GM21367 (cell line): ENCODE results near the gene MAP7D3.
"Not testable (repeated sequence)": the region's sequence is repeated elsewhere in the genome, so short reads cannot be mapped to it uniquely, and the experiment has no call there.

Experiments used
- ATAC-seq: cut with Tn5 transposase; IDR thresholded peaks from one replicate; pipeline ENCODE4 v1.9.1; 2021; ENCODE audit not compliant: unreplicated experiment

MAP7D3 gene

GRCh38 chrX:136256026-136256425 is 4.8 kb upstream of the MAP7D3 start:
- ATAC-seq, result no peak

DNA sequence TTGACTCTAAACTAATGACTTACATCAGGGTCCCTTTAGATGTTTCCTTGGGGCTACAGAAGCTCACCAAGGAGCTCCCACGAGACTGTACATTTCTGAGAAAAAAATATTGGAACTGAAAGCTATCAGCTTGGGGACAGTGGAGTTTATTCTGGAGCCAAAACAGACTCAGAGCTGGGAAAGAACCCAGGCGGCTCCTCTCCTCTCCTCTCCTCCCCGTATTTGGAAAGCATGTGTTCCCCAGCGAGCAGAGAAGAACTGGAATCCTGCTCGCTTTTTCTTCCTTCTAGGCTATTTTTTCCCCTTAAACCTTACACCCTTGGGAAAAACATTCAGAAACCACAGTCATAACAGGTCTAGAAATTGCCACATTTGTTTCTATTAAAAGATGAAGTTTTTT is 4.3 kb upstream of the MAP7D3 start:
- no peak for ATAC-seq

DNA sequence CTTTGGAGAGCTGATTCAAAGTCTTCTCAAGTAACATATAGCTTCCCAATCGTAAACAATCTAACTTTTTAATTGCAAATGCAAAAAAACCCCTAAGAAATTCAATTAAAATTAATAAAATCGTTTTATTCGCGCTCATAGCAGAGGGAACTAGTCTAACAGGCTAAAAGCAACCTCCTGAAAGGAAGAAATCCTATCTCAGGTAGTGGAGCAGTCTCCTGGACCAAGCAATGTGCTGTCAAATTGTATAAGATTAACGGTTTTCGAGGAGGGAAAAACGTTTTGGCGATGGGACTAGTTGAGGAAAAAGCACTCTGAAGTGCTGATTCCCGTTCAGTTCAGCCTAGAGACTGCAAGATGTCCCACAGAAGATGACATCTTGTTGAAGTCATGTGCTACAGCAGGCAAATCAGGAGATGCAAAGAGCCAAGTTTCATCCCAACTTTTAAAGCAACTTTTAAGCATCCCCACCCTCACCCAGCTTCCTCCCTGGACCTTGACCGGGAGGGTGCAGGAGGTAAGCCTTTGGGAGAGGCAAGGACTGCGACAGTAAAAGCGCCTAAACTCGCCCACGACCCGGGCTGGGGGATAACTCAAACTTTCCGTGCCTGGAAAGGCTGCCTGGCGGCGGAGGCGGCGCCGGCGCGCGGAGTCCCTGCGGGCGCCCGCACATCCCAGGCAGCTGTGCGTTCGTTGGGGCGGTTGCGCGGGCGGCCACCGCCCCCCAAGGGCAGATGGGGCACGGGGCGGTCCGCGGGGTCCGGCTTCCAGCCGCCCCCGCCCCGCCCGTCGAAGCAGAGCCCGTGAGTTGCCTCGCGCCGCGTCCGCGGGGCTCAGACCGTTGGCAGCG is 784 bp downstream of the MAP7D3 start:
- peak; percentile 27 for ATAC-seq

- no peak for ATAC-seq
Observed at GRCh38 chrX:136246201-136246600, 5.0 kb downstream of the MAP7D3 start.

DNA sequence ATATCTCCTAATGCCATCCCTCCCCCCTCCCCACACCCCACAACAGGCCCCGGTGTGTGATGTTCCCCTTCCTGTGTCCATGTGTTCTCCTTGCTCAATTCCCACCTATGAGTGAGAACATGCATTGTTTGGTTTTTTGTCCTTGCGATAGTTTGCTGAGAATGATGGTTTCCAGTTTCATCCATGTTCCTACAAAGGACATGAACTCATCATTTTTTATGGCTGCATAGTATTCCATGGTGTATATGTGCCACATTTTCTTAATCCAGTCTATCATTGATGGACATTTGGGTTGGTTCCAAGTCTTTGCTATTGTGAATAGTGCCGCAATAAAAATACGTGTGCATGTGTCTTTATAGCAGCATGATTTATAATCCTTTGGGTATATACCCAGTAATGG is 13.4 kb downstream of the MAP7D3 start:
- ATAC-seq, result not testable (repeated sequence)

DNA sequence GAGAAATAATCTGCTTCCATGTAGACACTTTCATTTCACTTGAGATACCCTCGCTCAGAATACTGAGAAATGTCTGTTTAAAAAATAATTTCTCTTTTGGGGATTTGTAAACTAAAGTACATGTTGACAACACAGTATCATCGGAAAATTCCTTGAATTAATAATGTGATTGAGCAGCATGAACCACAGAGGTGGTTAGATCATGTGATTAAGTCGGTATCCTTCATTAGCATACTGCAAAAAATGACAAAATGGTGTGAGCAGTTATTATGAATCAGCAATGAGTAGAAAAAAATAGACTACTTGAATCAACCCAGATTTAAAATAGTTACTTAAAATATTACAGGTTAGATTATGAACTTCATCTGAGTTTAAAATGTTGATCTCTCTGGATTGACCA is 14.1 kb downstream of the MAP7D3 start:
- no peak for ATAC-seq

DNA sequence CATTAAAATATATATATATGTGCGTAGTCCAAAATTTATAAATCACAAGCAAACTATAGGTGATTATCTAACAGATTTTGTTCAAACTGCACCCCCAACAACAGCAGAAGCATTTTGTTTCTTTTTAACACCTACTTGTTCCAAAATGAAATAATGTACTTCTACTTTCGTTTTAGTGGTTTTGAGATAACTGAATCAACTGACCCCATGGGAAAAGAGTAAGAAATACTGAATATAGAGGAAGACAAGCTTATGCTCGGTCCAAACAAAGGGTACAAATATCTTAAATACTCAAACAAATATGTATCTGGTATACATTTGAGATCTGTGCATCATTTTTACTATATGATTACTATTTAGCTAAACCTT is 22.4 kb downstream of the MAP7D3 start:
- ATAC-seq, result no peak

DNA sequence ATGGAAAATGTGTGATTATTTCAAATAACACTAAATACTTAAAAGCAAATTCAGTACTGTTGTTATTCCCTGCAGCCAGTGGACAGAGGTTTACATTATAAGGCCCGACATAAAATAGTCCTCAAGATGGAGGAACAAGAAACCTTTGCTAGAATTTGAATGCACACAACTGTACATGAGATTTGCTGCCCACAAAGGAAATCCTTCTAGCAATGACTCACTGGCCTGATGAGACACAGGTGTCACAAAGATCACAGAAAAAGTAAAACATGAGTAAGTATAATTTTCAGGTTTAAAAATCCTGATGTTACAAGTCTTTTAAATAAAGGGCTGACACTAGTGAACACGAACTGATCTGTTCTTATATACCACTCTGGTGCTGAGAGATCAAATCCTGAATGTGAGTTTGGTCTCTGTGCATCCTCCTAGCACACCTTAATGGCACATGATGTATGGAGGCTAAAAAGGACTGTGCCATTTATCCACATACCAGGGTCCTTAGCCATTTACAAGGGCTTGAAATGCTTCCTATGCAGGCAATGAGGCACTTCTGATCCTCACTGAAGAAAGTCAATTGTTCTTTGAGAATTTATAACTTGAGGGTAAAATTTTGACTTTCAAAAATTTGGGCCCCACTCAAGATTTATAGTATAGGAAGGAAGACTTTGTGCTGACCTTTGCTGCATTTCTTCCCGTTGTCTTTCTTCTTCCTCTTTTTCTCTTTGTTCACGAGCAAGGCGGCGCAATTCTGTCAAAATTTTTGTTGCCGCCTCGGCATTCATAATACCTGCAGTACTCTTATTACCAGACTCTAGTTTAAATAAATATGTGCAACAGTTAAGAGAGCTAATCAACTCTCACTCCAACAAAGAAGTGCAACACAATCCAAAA is 23.0 kb downstream of the MAP7D3 start:
- no peak for ATAC-seq

DNA sequence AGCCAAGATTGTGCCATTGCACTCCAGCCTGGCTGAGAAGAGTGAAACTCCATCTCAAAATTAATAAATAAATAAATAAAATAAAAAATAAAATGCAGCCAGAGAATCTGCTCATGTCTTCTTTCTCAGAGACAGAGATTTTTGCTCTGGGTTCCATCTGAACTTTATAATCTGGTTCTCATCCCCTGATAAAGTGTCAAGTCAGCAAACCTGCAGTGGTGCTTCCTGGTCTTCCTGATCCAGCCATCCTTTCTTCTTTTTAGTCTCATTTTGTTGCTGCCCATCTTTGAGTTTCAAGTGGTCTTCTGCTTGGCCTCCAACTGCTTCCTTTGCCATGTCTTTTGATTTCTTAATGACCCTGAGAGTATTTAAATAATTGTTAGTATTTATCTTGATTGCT is 24.1 kb downstream of the MAP7D3 start:
- no peak for ATAC-seq

DNA sequence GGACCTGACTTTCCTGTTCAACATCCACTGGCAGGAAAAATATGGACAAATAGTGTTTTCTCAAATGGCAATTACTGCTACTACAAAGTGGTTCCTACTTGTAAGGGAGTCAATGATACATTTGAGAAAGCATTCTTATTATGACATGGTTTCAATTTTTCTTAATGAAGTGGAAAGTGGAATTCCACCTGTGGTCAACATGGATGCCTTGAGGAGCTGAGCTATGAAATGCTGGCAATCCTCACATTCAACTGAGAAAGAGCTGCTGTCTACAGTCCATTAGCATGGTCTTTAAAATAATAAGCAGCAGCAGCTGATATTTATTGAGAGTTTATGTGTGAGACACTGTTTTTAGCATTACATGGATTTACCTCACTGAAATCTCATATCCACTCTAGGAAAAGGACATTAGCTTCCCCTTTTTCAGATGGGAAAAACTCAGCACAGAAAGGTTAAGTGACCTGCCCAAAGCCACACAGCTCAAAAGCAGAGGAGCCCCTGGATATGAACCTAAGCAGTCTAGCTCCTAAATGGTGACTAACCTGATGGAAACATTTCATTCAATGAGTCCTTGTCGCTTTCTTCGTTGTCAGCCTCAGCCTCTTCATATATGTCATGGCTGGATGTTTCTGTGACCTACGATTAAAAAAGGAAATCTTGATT is 29.2 kb downstream of the MAP7D3 start:
- ATAC-seq, result no peak

DNA sequence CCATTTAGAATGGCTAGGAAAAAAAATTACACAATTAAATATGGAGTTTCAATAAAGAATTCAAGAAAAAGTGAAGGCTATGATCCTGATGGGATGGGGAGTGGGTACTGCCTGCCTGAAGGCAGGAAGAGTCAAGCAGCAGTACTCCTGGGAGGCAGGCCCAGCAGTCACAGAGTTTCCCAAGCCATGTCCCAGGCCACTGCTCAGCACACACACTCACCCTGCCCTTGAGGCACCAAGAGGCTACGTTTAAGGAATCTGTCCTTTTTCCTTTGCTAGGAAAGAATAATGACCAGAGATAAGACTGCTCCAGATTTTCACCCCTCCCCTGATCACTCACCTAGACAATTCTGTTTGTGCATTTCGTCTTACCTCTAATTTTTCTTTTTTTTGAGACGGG is 30.2 kb downstream of the MAP7D3 start:
- ATAC-seq, result no peak

DNA sequence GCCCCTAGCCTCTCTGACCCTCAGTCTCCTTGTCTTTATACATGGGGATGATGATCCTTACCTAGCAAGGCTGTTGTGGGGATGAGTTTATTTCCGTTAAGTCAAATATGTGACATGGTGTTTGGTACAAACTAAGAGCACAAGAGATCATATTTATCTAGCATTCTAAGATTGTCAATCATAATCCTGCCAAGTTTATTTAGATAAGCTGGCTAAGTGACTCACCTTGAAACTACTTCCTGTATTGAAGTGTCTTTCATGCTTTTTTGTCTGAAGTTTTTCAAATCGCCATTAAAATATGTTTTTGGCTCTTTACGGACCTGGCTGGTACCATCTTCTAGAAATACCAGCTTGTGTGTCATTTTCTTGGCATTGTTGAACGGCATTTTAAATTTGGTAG is 30.7 kb downstream of the MAP7D3 start:
- no peak for ATAC-seq

GRCh38 chrX:136219893-136220292 is 31.3 kb downstream of the MAP7D3 start:
- no peak for ATAC-seq

- no peak for ATAC-seq
Observed at GRCh38 chrX:136215559-136215958, 35.6 kb downstream of the MAP7D3 start.

- no peak for ATAC-seq
Observed at GRCh38 chrX:136214551-136214950, 36.6 kb downstream of the MAP7D3 start.

GRCh38 chrX:136212557-136213111 is 38.6 kb downstream of the MAP7D3 start:
- ATAC-seq, result no peak

GRCh38 chrX:136211766-136212556 is 39.2 kb downstream of the MAP7D3 start:
- no peak for ATAC-seq

DNA sequence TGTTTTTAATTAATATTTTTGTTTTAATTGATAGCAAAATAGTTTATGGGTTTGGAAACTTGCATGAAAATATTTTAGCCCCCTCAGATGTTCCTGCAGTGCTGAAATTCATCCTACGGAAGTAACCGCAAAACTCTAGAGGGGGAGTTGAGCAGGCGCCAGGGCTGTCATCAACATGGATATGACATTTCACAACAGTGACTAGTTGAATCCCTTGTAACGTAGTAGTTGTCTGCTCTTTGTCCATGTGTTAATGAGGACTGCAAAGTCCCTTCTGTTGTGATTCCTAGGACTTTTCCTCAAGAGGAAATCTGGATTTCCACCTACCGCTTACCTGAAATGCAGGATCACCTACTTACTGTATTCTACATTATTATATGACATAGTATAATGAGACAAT is 40.4 kb downstream of the MAP7D3 start:
- no peak for ATAC-seq

DNA sequence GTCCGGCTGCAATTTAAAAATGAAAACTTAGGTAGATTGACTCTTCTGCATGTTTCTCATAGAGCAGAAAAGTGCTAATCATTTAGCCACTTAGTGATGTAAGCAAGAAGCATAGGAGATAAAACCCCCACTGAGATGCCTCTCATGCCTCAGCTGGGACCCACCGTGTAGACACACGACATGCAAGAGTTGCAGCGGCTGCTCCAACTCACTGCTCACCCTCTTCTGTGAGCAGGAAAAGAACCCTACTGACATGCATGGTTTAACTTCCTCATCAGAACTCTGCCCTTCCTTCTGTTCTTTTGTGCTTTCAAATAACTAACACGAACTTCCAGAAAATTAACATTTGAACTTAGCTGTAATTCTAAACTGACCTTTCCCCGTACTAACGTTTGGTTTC is 41.0 kb downstream of the MAP7D3 start:
- no peak for ATAC-seq

- no peak for ATAC-seq
Observed at GRCh38 chrX:136209751-136210150, 41.4 kb downstream of the MAP7D3 start.
